SHP77 (cell line): ENCODE measurements around the gene ETHE1.
"Not testable (repeated sequence)": the region's sequence is repeated elsewhere in the genome, so short reads cannot be mapped to it uniquely, and the experiment has no call there.

Experiments
- DNase-seq, 2 experiments: peaks; one replicate each; lab custom pipeline; 2025; lab: John Stamatoyannopoulos, UW

ETHE1 gene

GRCh38 chr19:43524922-43525835, 1.8 kb downstream of the ETHE1 start:
- DNase-seq, result peak; percentile 16 to 51

DNA sequence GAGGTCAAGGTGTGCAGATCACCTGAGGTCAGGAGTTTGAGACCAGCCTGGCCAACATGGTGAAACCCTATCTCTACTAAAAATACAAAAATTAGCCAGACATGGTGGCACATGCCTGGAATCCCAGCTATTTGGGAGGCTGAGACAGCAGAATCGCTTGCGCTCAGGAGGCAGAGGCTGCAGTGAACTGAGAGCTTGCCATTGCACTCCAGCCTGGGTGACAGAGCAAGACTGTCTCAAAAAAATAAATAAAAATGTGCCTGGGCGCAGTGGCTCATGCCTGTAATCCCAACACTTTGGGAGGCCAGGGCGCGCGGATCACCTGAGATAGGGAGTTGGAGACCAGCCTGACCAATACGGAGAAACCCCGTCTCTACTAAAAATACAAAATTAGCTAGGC, 3.3 kb downstream of the ETHE1 start:
- DNase-seq, result not testable (repeated sequence)

GRCh38 chr19:43522929-43523328, 4.1 kb downstream of the ETHE1 start:
- no peak for DNase-seq

- DNase-seq, result peak; percentile 63 to 74
Observed at GRCh38 chr19:43519436-43520088, 7.4 kb downstream of the ETHE1 start.

GRCh38 chr19:43518051-43518450, 8.9 kb downstream of the ETHE1 start:
- DNase-seq, result no peak

DNA sequence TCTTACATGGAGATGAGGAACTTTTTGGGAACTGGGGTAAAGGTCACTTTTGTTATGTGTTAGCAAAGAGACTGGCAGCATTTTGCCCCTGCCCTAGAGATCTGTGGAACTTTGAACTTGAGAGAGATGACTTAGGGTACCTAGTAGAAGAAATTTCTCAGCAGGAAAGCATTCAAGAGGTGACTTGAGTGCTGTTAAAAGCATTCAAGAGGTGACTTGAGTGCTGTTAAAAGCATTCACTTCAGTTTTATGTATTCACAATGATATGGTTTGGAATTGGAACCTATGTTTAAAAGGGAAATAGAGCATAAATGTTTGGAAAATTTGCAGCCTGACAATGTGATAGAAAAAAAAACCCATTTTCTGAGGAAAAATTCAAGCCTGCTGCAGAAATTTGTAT, 14.6 kb downstream of the ETHE1 start:
- not testable (repeated sequence) for DNase-seq

DNA sequence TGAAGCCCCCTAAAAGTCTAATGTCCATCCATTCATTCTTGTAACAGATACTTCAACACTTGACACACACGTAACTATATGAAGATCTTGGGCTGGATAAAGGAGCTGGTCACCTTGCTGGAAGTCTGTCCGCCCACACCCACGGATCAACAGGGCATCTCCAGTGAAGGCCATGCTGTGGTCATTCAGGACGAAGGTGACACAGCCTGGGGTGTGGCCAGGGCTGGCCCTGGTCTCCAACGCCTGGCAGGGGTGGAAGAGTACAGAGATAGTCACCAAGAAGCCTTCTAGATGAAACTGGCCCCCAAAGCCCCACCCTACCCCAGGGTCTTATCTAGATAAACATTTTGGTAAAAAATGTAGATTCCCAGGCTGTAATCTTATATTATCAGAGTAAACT, 15.7 kb downstream of the ETHE1 start:
- DNase-seq, result no peak

DNA sequence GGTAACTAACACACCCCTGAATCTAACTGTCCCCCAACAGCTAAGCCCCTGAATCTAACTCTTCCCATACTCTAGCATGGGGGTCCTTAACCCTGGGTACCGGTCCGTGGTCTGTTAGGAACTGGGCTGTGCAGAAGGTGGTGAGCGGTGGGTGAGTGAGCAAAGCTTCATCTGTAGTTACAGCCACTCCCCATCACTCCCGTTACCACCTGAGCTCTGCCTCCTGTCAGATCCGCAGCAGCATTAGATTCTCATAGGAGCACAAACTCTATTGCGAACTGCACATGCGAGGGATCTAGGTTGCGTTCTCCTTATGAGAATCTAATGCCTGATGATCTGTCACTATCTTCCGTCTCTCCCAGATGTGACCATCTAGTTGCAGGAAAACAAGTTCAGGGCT, 16.3 kb downstream of the ETHE1 start:
- DNase-seq, result no peak

- no peak for DNase-seq
Observed at GRCh38 chr19:43507880-43508279, 19.1 kb downstream of the ETHE1 start.

DNA sequence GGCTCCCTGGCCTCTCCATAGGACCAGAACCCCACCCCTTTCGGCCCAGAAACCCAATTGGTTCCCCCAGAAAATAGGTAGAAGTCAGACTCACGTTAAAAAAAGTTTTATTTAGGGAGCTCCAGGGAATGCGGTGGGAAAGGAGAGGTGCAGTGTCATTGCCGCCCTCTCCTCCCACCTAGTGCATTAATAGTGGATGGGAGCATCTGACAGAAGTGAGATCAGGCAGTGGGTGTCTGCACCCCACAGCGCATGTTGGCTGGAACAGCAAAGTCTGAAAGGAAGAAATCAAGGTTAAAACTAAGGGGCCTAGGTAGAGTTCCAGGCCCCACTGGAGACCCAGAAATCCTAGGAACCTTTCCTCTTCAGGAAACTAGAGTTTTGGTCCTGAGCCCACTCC, 20.4 kb downstream of the ETHE1 start:
- DNase-seq, result no peak

DNA sequence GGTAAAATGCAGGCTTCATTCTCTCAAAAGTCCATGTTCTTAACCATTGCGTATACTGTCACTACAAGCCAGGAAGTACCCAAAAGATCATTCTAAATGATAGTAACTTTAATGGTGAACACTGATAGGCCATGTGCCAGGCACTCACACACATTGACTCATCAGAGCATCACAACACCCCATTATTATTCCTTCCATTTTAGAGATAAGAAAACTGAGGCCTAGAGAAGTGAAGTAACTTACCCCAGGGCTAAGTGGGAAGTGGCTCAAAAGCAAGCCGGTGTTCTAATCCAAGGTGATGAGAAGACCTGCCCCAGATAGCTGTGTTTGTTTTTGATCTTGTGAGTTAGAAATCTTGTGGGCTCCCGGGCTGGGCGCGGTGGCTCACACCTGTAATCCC, 21.1 kb downstream of the ETHE1 start:
- no peak for DNase-seq

DNA sequence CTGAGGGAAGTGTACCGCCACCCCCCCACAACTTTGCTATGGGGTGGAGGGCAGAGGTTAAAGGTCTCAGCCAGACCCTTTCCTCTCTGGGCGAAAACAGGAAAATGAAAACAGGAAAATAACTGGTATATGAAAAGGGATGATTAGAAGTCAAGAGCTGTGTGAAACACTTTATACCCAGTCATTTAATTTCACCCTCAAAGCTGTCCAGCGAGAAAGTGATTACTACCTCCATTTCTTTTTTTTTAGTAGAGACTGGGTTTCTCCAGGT, 21.9 kb downstream of the ETHE1 start:
- no peak for DNase-seq

GRCh38 chr19:43504426-43505185, 22.4 kb downstream of the ETHE1 start, which contains the start of gene PHLDB3:
Gene PHLDB3, minus strand, starts transcription at chr19:43504746. Its CDS starts 628 bp downstream, at chr19:43504118.
- DNase-seq, result peak; percentile 67 to 69

GRCh38 chr19:43503501-43504425, 23.2 kb downstream of the ETHE1 start:
- DNase-seq, result peak; percentile 92 to 94

GRCh38 chr19:43502419-43502976, 24.5 kb downstream of the ETHE1 start:
- no peak for DNase-seq

DNA sequence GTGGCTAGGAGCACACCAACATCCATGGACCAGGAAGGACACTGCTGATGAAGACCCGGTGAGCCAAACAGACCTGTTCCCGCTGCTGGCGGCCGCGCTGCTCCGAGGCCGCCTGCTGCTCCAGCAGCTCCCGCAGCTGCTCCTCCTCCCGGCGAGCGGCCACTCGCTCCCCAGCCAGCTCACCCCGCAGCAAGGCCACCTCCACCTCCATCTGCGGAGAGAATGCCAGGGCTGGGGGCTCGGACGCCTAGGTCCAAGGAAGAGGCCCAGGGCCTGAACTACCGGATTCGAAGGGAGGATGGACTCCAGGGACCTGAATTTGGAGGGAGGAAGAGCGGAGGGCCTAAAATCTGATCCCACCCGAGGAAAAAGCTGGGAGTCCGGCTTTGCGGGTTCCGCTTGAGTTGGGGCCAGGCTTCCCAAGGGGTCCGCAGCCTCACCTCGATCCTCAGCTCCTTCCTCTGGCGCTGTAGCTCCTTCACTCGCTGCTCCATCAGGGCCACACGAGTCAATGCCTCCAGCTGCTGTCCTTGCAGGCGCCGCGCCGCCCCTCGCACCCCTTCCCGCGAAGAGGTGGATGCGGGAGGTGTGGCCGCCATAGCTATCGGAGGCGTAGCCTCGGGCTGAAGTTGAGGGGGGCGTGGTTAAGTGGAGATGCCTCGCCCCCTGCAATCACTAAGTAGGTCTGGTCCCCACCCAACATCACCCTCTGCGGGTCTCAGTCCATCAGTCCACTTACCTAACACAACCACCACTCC, 25.2 kb downstream of the ETHE1 start:
- DNase-seq, result no peak

DNA sequence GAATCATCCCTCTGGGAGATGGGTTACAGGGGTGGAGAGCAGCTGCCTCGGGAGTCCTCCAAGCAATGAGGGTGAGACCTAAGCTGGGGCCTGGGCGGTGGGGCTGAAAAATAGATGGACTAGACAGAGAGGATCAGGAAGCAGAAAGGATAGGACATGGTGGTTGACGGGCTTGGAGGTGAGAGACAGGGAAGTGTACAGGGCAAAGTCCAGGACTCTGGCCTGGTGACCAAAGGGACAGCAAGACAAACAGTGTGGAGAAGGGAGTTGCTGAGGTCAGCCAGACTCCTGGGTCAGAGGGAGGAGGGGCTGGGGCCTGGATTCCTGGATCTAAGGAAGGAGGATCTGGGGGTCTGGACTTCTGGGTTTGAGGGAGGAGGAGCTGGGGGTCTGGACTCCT, 28.0 kb downstream of the ETHE1 start:
- DNase-seq, result no peak

GRCh38 chr19:43498233-43498842, 28.7 kb downstream of the ETHE1 start:
- no peak for DNase-seq

DNA sequence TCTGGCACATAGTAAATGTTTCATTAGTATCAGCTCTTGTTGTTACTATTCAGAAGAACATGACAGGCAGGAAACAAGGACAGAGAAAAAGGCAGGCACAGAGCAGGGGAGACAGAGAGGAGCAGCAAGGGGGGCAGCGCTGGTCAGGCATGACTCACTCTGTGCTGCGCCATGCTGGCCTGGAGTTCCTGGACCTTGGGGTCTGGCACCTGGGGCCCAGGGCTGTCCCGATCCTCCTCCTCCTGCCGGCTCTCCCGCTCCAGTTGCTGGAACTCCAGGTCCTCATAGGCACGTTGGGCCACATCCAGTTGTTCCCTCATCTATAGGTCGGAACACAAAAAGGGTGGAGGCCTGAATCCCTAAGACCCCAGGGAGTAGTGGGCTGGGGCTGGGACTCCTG, 30.0 kb downstream of the ETHE1 start:
- DNase-seq, result no peak

GRCh38 chr19:43495082-43495481, 31.9 kb downstream of the ETHE1 start:
- no peak for DNase-seq
